ENCODE data around the gene PLEKHG5. TPM values are rescaled to one million over a fixed set of nuclear protein-coding genes. Genes with fewer than 3 reads are reported as not detected.
"Not testable (repeated sequence)": the region's sequence is repeated elsewhere in the genome, so short reads cannot be mapped to it uniquely, and the experiment has no call there.

Gene PLEKHG5
- total RNA-seq, 2 experiments from 2014 or later, result 5.0 to 6.1 TPM

GRCh38 chr1:6454856-6455751 is 36.4 kb downstream of the PLEKHG5 start:
- Mint-ChIP-seq H3K27ac (no peak overlapping the region), H3K9me3 (no peaks in the 10 kb centered on the region), H3K36me3 (ENCODE audit: low read depth) (peaks cover 7% of the 10 kb centered on the region), H3K4me3 (no peak overlapping the region), H3K27me3 (peaks cover 30% of the 10 kb centered on the region), H3K4me1 (ENCODE audit: low read depth) (peaks cover 36% of the 10 kb centered on the region)
- peaks cover 10 to 16% of the 10 kb centered on the region in 2 experiments for H3K27me3 ChIP-seq (ENCODE audit: control insufficient read depth in 1 of 2, insufficient read depth in 2 of 2, low read length in 2 of 2)
- H3K9me3 ChIP-seq (ENCODE audit: control insufficient read depth in 1 of 2, insufficient read depth in 1 of 2, low read length in 2 of 2), result no peaks in the 10 kb centered on the region
- ChIA-PET CTCF (interaction anchor here (0.6 to 2.8 kb wide), 7 partner anchors 9 to 102 kb away, joined by 3 to 22 read pairs (median 9); partner anchors contain the start of gene TNFRSF25), POLR2A (interaction anchor here (0.6 to 1.7 kb wide), 7 partner anchors 8 to 150 kb away, joined by 3 to 4 read pairs (median 4); partner anchors contain the start of gene TNFRSF25)
- intact Hi-C loops (cut with DNase I, micrococcal nuclease), result loop anchor here in 1 of 2 experiments (1.0 kb wide), 1 partner anchor 20 kb away; no protein-coding TSS in a partner anchor
- no peak overlapping the region for H3K27ac ChIP-seq (ENCODE audit: low read depth in 1 of 2, low read length in 2 of 2)
- no peaks in the 10 kb centered on the region for H3K36me3 ChIP-seq (ENCODE audit: insufficient read depth, low read length)
- no peak for TF ChIP-seq CTCF (IDR thresholded peaks at IDR 0.05)
- peaks cover 30% of the 10 kb centered on the region for H3K4me1 ChIP-seq (ENCODE audit: insufficient read depth, low read length)
- ATAC-seq (ENCODE audit: poor library complexity) (peak; percentile 21), DNase-seq (peak in 10 of 14 experiments; percentile 36 to 82 (median 54))
- no peak overlapping the region for H3K4me3 ChIP-seq (ENCODE audit: low read length)

- H3K9me3 Mint-ChIP-seq; H3K36me3 Mint-ChIP-seq (ENCODE audit: low read depth); H3K36me3 ChIP-seq (ENCODE audit: insufficient read depth, low read length); H3K4me3 ChIP-seq (ENCODE audit: low read length); ATAC-seq (ENCODE audit: poor library complexity); H3K27ac Mint-ChIP-seq; H3K27ac ChIP-seq (ENCODE audit: low read depth in 1 of 2, low read length in 2 of 2); intact Hi-C loops (cut with DNase I, micrococcal nuclease); H3K9me3 ChIP-seq (ENCODE audit: control insufficient read depth in 1 of 2, insufficient read depth in 1 of 2, low read length in 2 of 2): not testable (repeated sequence)
- Mint-ChIP-seq H3K4me1 (ENCODE audit: low read depth) (peaks cover 35% of the 10 kb centered on the region), H3K4me3 (peak overlapping the region; percentile 62), H3K27me3 (peaks cover 39% of the 10 kb centered on the region)
- peaks cover 19 to 24% of the 10 kb centered on the region in 2 experiments for H3K27me3 ChIP-seq (ENCODE audit: control insufficient read depth in 1 of 2, insufficient read depth in 2 of 2, low read length in 2 of 2)
- ChIA-PET CTCF (interaction anchor here (1.2 to 2.8 kb wide), 6 partner anchors 10 to 31 kb away, joined by 5 to 22 read pairs (median 11); partner anchors contain the start of gene TNFRSF25), POLR2A (interaction anchor here (0.6 to 1.7 kb wide), 5 partner anchors 9 to 151 kb away, joined by 4 read pairs; partner anchors contain the start of gene TNFRSF25)
- H3K4me1 ChIP-seq (ENCODE audit: insufficient read depth, low read length), result peaks cover 30% of the 10 kb centered on the region
- peak in 2 of 14 experiments; percentile 32 to 48 for DNase-seq
These were observed 37.3 kb downstream of the PLEKHG5 start for GRCh38 chr1:6453895-6454855.

- Mint-ChIP-seq H3K4me3 (no peak overlapping the region), H3K9me3 (no peaks in the 10 kb centered on the region), H3K27me3 (peaks cover 50% of the 10 kb centered on the region), H3K36me3 (ENCODE audit: low read depth) (no peaks in the 10 kb centered on the region), H3K27ac (no peak overlapping the region), H3K4me1 (ENCODE audit: low read depth) (peaks cover 36% of the 10 kb centered on the region)
- DNase-seq (no peak), ATAC-seq (ENCODE audit: poor library complexity) (no peak)
- Histone ChIP-seq H3K27me3 (ENCODE audit: control insufficient read depth in 1 of 2, insufficient read depth in 2 of 2, low read length in 2 of 2) (peaks cover 42 to 45% of the 10 kb centered on the region in 2 experiments), H3K4me1 (ENCODE audit: insufficient read depth, low read length) (peaks cover 52% of the 10 kb centered on the region), H3K9me3 (ENCODE audit: control insufficient read depth in 1 of 2, insufficient read depth in 1 of 2, low read length in 2 of 2) (peaks cover 0 to 16% of the 10 kb centered on the region in 2 experiments), H3K4me3 (ENCODE audit: low read length) (no peak overlapping the region), H3K27ac (ENCODE audit: low read depth in 1 of 2, low read length in 2 of 2) (no peak overlapping the region), H3K36me3 (ENCODE audit: insufficient read depth, low read length) (no peaks in the 10 kb centered on the region)
- TF ChIP-seq CTCF (IDR thresholded peaks at IDR 0.05), result no peak
- ChIA-PET POLR2A (interaction anchor here (6.4 to 7.2 kb wide), 2 partner anchors 9 to 14 kb away, joined by 40 to 61 read pairs; partner anchors contain the start of gene TNFRSF25), CTCF (interaction anchor here (1.9 kb wide), 1 partner anchor 13 kb away, joined by 10 read pairs; no protein-coding TSS in a partner anchor)
- intact Hi-C loops (cut with DNase I, micrococcal nuclease), result loop anchor here in 1 of 2 experiments (2.0 kb wide), 1 partner anchor 24 kb away; no protein-coding TSS in a partner anchor
These were observed 40.5 kb downstream of the PLEKHG5 start for GRCh38 chr1:6450943-6451373.

- Histone ChIP-seq H3K9me3 (ENCODE audit: control insufficient read depth in 1 of 2, insufficient read depth in 1 of 2, low read length in 2 of 2) (peaks cover 0 to 16% of the 10 kb centered on the region in 2 experiments), H3K27me3 (ENCODE audit: control insufficient read depth in 1 of 2, insufficient read depth in 2 of 2, low read length in 2 of 2) (peaks cover 42 to 45% of the 10 kb centered on the region in 2 experiments), H3K4me1 (ENCODE audit: insufficient read depth, low read length) (peaks cover 49% of the 10 kb centered on the region)
- DNase-seq; H3K27ac Mint-ChIP-seq; H3K27ac ChIP-seq (ENCODE audit: low read depth in 1 of 2, low read length in 2 of 2); H3K4me3 Mint-ChIP-seq; ATAC-seq (ENCODE audit: poor library complexity); H3K9me3 Mint-ChIP-seq; H3K4me3 ChIP-seq (ENCODE audit: low read length); H3K36me3 ChIP-seq (ENCODE audit: insufficient read depth, low read length); H3K36me3 Mint-ChIP-seq (ENCODE audit: low read depth): not testable (repeated sequence)
- ChIA-PET POLR2A (interaction anchor here (6.4 to 7.2 kb wide), 2 partner anchors 9 to 14 kb away, joined by 40 to 61 read pairs; partner anchors contain the start of gene TNFRSF25), CTCF (interaction anchor here (1.3 to 1.9 kb wide), 2 partner anchors 13 to 27 kb away, joined by 6 to 10 read pairs; no protein-coding TSS in a partner anchor)
- peaks cover 53% of the 10 kb centered on the region for H3K27me3 Mint-ChIP-seq
- H3K4me1 Mint-ChIP-seq (ENCODE audit: low read depth), result peaks cover 36% of the 10 kb centered on the region
- intact Hi-C loops (cut with DNase I, micrococcal nuclease), result loop anchor here in 1 of 2 experiments (2.0 kb wide), 1 partner anchor 24 kb away; no protein-coding TSS in a partner anchor
These were observed 41.0 kb downstream of the PLEKHG5 start for GRCh38 chr1:6450486-6450885.

Data from CD4-positive, alpha-beta T cell (primary cell).